ENCODE measurements around the gene SALL3.

- TF ChIP-seq CTCF (IDR thresholded peaks at IDR 0.05) (no peak), ZFX (IDR thresholded peaks at IDR 0.05; ENCODE audit: borderline replicate concordance) (no peak)
These were observed 2.5 kb downstream of the SALL3 start for GRCh38 chr18:78981989-78982620.
